IPS-18c (cell line): Measurements from ENCODE around the gene CCDC71L.
A peak's percentile ranks its signal among the peaks of the same experiment; 100 is the strongest.

Experiments
- H3K4me3 ChIP-seq: 2 replicates; pipeline ENCODE4 v1.7.0; 2013; ENCODE audit warnings: low read depth, mild to moderate bottlenecking, low read length, moderate library complexity; ENCODE audit not compliant: insufficient read depth
- H3K9me3 ChIP-seq: one replicate; pipeline ENCODE4 v1.6.1; 2013; ENCODE audit warnings: mild to moderate bottlenecking, low read length, moderate library complexity; ENCODE audit not compliant: control insufficient read depth, insufficient read depth

CCDC71L gene

GRCh38 chr7:106664343-106664742 lies 3.4 kb upstream of the CCDC71L start:
- no peak overlapping the region for H3K4me3 ChIP-seq
- H3K9me3 ChIP-seq: no peaks in the 10 kb centered on the region

GRCh38 chr7:106659963-106660861 lies 746 bp downstream of the CCDC71L start:
- peak overlapping the region; percentile 70 for H3K4me3 ChIP-seq

GRCh38 chr7:106659166-106659962 lies 1.6 kb downstream of the CCDC71L start:
- H3K4me3 ChIP-seq: peak overlapping the region; percentile 70
- H3K9me3 ChIP-seq: no peaks in the 10 kb centered on the region

More at GRCh38 chr7:106659963-106660861, 746 bp downstream of the CCDC71L start:
- H3K9me3 ChIP-seq: no peaks in the 10 kb centered on the region

GRCh38 chr7:106658316-106659165 lies 2.4 kb downstream of the CCDC71L start:
- H3K4me3 ChIP-seq: no peak overlapping the region

GRCh38 chr7:106657085-106657991 lies 3.6 kb downstream of the CCDC71L start:
- H3K9me3 ChIP-seq: no peaks in the 10 kb centered on the region
- H3K4me3 ChIP-seq: no peak overlapping the region

More at GRCh38 chr7:106658316-106659165, 2.4 kb downstream of the CCDC71L start:
- no peaks in the 10 kb centered on the region for H3K9me3 ChIP-seq

GRCh38 chr7:106655703-106656498 lies 5.1 kb downstream of the CCDC71L start:
- H3K9me3 ChIP-seq: no peaks in the 10 kb centered on the region
- no peak overlapping the region for H3K4me3 ChIP-seq

GRCh38 chr7:106653488-106653887 lies 7.5 kb downstream of the CCDC71L start:
- Histone ChIP-seq H3K9me3 (no peaks in the 10 kb centered on the region), H3K4me3 (no peak overlapping the region)

GRCh38 chr7:106652909-106653308 lies 8.0 kb downstream of the CCDC71L start:
- H3K4me3 ChIP-seq: no peak overlapping the region
- H3K9me3 ChIP-seq: no peaks in the 10 kb centered on the region

- Histone ChIP-seq H3K9me3 (no peaks in the 10 kb centered on the region), H3K4me3 (no peak overlapping the region)
Measured at GRCh38 chr7:106652092-106652491, 8.9 kb downstream of the CCDC71L start.

- no peaks in the 10 kb centered on the region for H3K9me3 ChIP-seq
- no peak overlapping the region for H3K4me3 ChIP-seq
Measured at GRCh38 chr7:106646256-106646655, 14.7 kb downstream of the CCDC71L start.

- H3K4me3 ChIP-seq: no peak overlapping the region
Measured at GRCh38 chr7:106644999-106645398, 16.0 kb downstream of the CCDC71L start.

GRCh38 chr7:106643216-106644000 lies 17.6 kb downstream of the CCDC71L start:
- Histone ChIP-seq H3K4me3 (no peak overlapping the region), H3K9me3 (no peaks in the 10 kb centered on the region)

More at GRCh38 chr7:106644999-106645398, 16.0 kb downstream of the CCDC71L start:
- H3K9me3 ChIP-seq: no peaks in the 10 kb centered on the region

GRCh38 chr7:106641416-106641815 lies 19.5 kb downstream of the CCDC71L start:
- no peak overlapping the region for H3K4me3 ChIP-seq
- no peaks in the 10 kb centered on the region for H3K9me3 ChIP-seq

- Histone ChIP-seq H3K9me3 (no peaks in the 10 kb centered on the region), H3K4me3 (no peak overlapping the region)
Measured at GRCh38 chr7:106640368-106641141, 20.4 kb downstream of the CCDC71L start.
